Thyroid gland (tissue), 4 donors: ENCODE results near the gene POU6F1. TPM values are rescaled to one million over a fixed set of nuclear protein-coding genes. Genes with fewer than 3 reads are reported as not detected.
"Not testable (repeated sequence)": the region's sequence is repeated elsewhere in the genome, so short reads cannot be mapped to it uniquely, and the experiment has no call there.

Experiments
- DNase-seq, 2 donors: peaks; one replicate each; pipeline ENCODE4 v3.0.0-alpha.2; 2019
- H3K27ac ChIP-seq, 3 donors: fragments of 200-600 bp; sonication (generic); 1 replicate in 2 of 3; 2 replicates in 1 of 3; pipeline ENCODE4 v1.5.1; 2016 to 2019; ENCODE audit warnings: mild to moderate bottlenecking in 1 of 3, moderate library complexity in 1 of 3
- H3K27me3 ChIP-seq: fragments of 200-600 bp; sonication (generic); one replicate; pipeline ENCODE4 v1.5.1; 2019
- H3K36me3 ChIP-seq, 2 donors: fragments of 200-600 bp; sonication (generic); one replicate each; pipeline ENCODE4 v1.5.1; 2016 to 2019
- H3K4me1 ChIP-seq, 2 donors: fragments of 200-600 bp; sonication (generic); one replicate each; pipeline ENCODE4 v1.5.1; 2017 to 2019
- H3K4me3 ChIP-seq, 3 donors: fragments of 200-600 bp; sonication (generic); replicated peaks in 1 of 3; 1 replicate in 2 of 3; 2 replicates in 1 of 3; pipeline ENCODE4 v1.5.1; 2016; ENCODE audit warnings: mild to moderate bottlenecking in 1 of 3
- H3K9me3 ChIP-seq: fragments of 200-600 bp; sonication (generic); one replicate; pipeline ENCODE4 v1.5.1; 2017
- CTCF ChIP-seq, 6 experiments: fragments of 200-600 bp in 3 of 6; fragments of 450-650 bp in 3 of 6; sonication (generic) in 3 of 6; IDR thresholded peaks; one replicate each; pipeline ENCODE4 v1.5.1; 2016 to 2019; ENCODE audit warnings: antibody characterized with exemption in 6 of 6, mild to moderate bottlenecking in 2 of 6, inconsistent platforms in 1 of 6, moderate library complexity in 1 of 6
- POLR2A ChIP-seq, 2 donors: fragments of 450-650 bp; IDR thresholded peaks; one replicate each; pipeline ENCODE4 v1.6.1; 2017; ENCODE audit warnings: antibody characterized with exemption in 2 of 2, mild to moderate bottlenecking in 2 of 2, moderate library complexity in 1 of 2
- WGBS, 2 donors: methylation state at CpG; one replicate each; pipeline ENCODE4 v1.1.5; 2017; 5-methylcytosine and 5-hydroxymethylcytosine counted together
- intact Hi-C: fragments of 100-400 bp; cut with DNase I; formaldehyde crosslinking; loops from one replicate; pipeline ENCODE4 v1.15.1; 2023
- total RNA-seq, 4 donors: library from RNA; depleted of rRNA; stranded (reverse); fragments of >200 nt; gene quantifications; one replicate each; pipeline ENCODE4 v1.2.3, GENCODE V29; 2016

Gene POU6F1
- total RNA-seq, 4 donors from 2014 or later, result 13.8 to 16.6 (median 14.5) TPM

DNA sequence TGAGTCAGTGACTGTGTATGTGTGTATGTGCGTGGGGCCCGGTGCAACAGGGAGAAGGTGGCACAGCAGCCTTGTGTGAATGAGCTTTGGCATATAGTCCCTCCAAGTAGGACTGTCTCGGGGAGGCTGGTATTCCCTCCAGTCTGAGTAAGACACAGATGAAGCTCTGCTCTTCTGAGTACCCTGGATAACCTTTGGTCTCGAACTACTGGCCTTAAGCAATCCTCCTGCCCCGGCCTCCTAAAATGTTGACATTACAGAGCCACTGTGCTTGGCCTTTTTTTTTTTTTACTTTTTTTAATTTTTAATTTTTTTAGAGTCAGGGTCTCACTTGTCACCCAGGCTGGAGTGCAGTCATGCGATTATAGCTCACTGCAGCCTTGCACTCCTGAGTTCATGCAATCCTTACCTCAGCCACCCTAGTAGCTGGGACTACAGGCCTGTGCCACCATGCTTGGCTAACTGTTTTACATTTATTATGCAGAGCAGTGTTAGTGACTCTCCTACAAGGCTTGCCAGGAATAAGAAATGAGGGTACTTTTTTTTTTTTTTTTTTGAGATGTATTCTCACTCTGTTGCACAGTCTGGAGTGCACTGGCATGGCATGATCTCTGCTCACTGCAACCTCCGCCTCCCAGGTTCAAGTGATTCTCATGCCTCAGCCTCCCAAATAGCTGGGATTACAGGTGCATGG, 11.4 kb upstream of the POU6F1 start:
- intact Hi-C loops, result no loop called here
- H3K9me3 ChIP-seq, result no peaks in the 10 kb centered on the region
- no peak for DNase-seq
- H3K27me3 ChIP-seq, result no peaks in the 10 kb centered on the region
- WGBS, 2 donors, result 92 to 94% methylated on average over 7 of the region's 7 CpGs
- no peak overlapping the region for H3K27ac ChIP-seq
- H3K4me1 ChIP-seq, result no peaks in the 10 kb centered on the region
- H3K4me3 ChIP-seq, result no peak overlapping the region
- TF ChIP-seq POLR2A (IDR thresholded peaks at IDR 0.05), result no peak
- TF ChIP-seq CTCF (IDR thresholded peaks at IDR 0.05), result no peak
- no peaks in the 10 kb centered on the region for H3K36me3 ChIP-seq

DNA sequence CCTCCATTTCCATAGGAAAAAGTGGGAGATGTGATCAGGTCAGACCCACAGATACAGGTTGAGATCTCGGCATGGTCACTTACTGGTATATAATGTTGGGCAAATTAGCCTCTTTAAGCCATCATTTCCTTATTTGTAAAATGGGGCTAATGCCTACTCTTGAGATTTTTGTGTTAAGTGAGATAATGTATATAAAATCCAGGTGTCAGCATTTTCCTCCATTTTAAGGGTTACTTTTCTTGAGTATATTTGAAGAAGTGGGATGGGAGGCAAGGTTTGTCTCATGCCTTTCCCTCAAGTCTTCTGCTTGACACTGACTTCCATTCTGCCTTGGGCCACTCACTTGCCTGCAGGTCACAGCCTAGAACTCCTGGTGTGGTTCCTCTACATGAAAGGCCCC, 10.1 kb upstream of the POU6F1 start:
- TF ChIP-seq CTCF (IDR thresholded peaks at IDR 0.05), result no peak
- TF ChIP-seq POLR2A (IDR thresholded peaks at IDR 0.05), result no peak
- no peak for DNase-seq
- Histone ChIP-seq H3K9me3 (no peaks in the 10 kb centered on the region), H3K4me3 (no peak overlapping the region), H3K36me3 (no peaks in the 10 kb centered on the region), H3K27ac (no peak overlapping the region), H3K27me3 (no peaks in the 10 kb centered on the region), H3K4me1 (no peaks in the 10 kb centered on the region)
- intact Hi-C loops, result no loop called here
- 91 to 97% methylated on average over 1 of the region's 1 CpG for WGBS, 2 donors

DNA sequence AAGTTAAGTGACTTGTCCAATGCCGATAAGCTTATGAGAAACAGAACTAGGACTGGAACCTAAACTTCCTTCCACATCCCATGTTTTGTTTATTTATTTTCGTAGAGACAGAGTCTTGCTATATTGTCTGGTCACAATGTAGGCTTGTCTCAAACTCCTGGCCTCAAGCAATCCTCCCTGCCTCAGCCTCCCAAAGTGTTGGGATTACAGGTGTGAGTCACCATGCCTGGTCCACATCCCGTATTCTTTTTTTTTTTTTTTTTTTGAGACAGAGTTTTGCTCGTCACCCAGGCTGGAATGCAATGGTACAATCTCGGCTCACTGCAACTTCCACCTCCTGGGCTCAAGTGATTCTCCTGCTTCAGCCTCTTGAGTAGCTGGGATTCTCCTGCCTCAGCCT, 9.2 kb upstream of the POU6F1 start:
- DNase-seq, intact Hi-C loops, H3K36me3 ChIP-seq, H3K9me3 ChIP-seq, H3K4me1 ChIP-seq, H3K27me3 ChIP-seq, H3K27ac ChIP-seq, H3K4me3 ChIP-seq: not testable (repeated sequence)
- WGBS, 2 donors, result 91 to 97% methylated on average over 5 of the region's 5 CpGs

GRCh38 chr12:51225771-51226170, 7.9 kb upstream of the POU6F1 start:
- H3K4me3 ChIP-seq, result no peak overlapping the region
- DNase-seq, result no peak
- H3K36me3 ChIP-seq, result no peaks in the 10 kb centered on the region
- no peak overlapping the region for H3K27ac ChIP-seq
- intact Hi-C loops, result no loop called here
- no peaks in the 10 kb centered on the region for H3K27me3 ChIP-seq
- H3K9me3 ChIP-seq, result no peaks in the 10 kb centered on the region
- no peak for TF ChIP-seq CTCF (IDR thresholded peaks at IDR 0.05)
- no peak for TF ChIP-seq POLR2A (IDR thresholded peaks at IDR 0.05)
- H3K4me1 ChIP-seq, result no peaks in the 10 kb centered on the region
- 91 to 97% methylated on average over 2 of the region's 2 CpGs for WGBS, 2 donors

- no peak for DNase-seq
- Histone ChIP-seq H3K4me1 (no peaks in the 10 kb centered on the region), H3K27me3 (no peaks in the 10 kb centered on the region), H3K36me3 (no peaks in the 10 kb centered on the region), H3K4me3 (no peak overlapping the region), H3K27ac (no peak overlapping the region), H3K9me3 (no peaks in the 10 kb centered on the region)
- no peak for TF ChIP-seq POLR2A (IDR thresholded peaks at IDR 0.05)
- no peak for TF ChIP-seq CTCF (IDR thresholded peaks at IDR 0.05)
- WGBS, 2 donors, result 74 to 81% methylated on average over 4 of the region's 4 CpGs
- intact Hi-C loops, result no loop called here
Observed at GRCh38 chr12:51225234-51225633, 7.4 kb upstream of the POU6F1 start.
